HepG2 (cell line): ENCODE data around the gene GRIA3. TPM values are rescaled to one million over a fixed set of nuclear protein-coding genes. Genes with fewer than 3 reads are reported as not detected.

Experiments
- ATAC-seq: fragments of 200-7000 bp; cut with Tn5 transposase; 3 replicates; pipeline ENCODE4 v1.9.1; 2020; ENCODE audit warnings: mild to moderate bottlenecking, moderate library complexity
- BruUV-seq: library from RNA; stranded (reverse); fragments of 400-500 nt; replicated peaks from 2 replicates; lab custom pipeline; 2021; lab: Mats Ljungman, UMichigan
- CTCF ChIA-PET: fragments of 300-600 bp; formaldehyde crosslinking; extraction: SDS; loops from one replicate; lab custom pipeline; 2021; ENCODE audit warnings: low total read pairs, inconsistent platforms, low intra/inter-chr PET ratio; lab: Yijun Ruan, JAX
- POLR2A ChIA-PET: fragments of 350-600 bp; sonication (Branson Sonifier 250); formaldehyde crosslinking; loops from one replicate; lab custom pipeline; 2020; ENCODE audit warnings: antibody characterized with exemption, inconsistent platforms; lab: Yijun Ruan, JAX
- DNase-seq: peaks from one replicate; pipeline ENCODE4 v3.0.0-alpha.2; 2015; ENCODE audit warnings: low spot score
- FAIRE-seq: peaks from 3 replicates; lab custom pipeline; 2011; peaks lifted over from hg19 to GRCh38; lab: Jason Lieb, UNC
- H2AFZ ChIP-seq: one replicate; pipeline ENCODE4 v1.6.1; 2011; ENCODE audit warnings: low read length, inconsistent platforms
- H3K27ac ChIP-seq: fragments of 300-600 bp; 3 replicates; pipeline ENCODE4 v1.8.0; 2011; ENCODE audit warnings: mixed run types, mild to moderate bottlenecking, mixed read lengths, low read length, inconsistent platforms; ENCODE audit not compliant: insufficient read depth; ENCODE audit errors: extremely low read length
- H3K27me3 ChIP-seq, 2 experiments: fragments of 200-600 bp in 1 of 2; 2 replicates in 1 of 2; 3 replicates in 1 of 2; pipeline versions ENCODE4 v1.6.0 to v1.8.0; 2011; ENCODE audit warnings: low read length in 2 of 2, mild to moderate bottlenecking in 2 of 2, moderate library complexity in 2 of 2, inconsistent platforms in 1 of 2; ENCODE audit not compliant: insufficient read depth in 2 of 2, control insufficient read depth in 1 of 2
- H3K36me3 ChIP-seq, 2 experiments: fragments of 200-600 bp in 1 of 2; replicated peaks in 1 of 2; 2 replicates in 1 of 2; 3 replicates in 1 of 2; pipeline versions ENCODE4 v1.5.1 to v1.8.0; 2011; ENCODE audit warnings: low read length in 2 of 2, inconsistent platforms in 1 of 2; ENCODE audit not compliant: insufficient read depth in 2 of 2, control insufficient read depth in 1 of 2
- H3K4me1 ChIP-seq: 2 replicates; pipeline ENCODE4 v1.5.1; 2012; ENCODE audit warnings: low read length, inconsistent platforms; ENCODE audit not compliant: insufficient read depth
- H3K4me2 ChIP-seq: 2 replicates; pipeline ENCODE4 v1.6.0; 2011; ENCODE audit warnings: low read depth, low read length, inconsistent platforms
- H3K4me3 ChIP-seq, 3 experiments: fragments of 200-600 bp in 1 of 3; sonication (generic), shearing (Covaris generic) in 1 of 3; replicated peaks in 1 of 3; 2 replicates each; pipeline ENCODE4 v1.5.1; 2011 to 2016; ENCODE audit warnings: low read length in 3 of 3, inconsistent platforms in 2 of 3, low read depth in 2 of 3, mild to moderate bottlenecking in 2 of 3, control low read depth in 1 of 3, mixed read lengths in 1 of 3; ENCODE audit not compliant: insufficient read depth in 1 of 3
- H3K79me2 ChIP-seq: one replicate; pipeline ENCODE4 v1.6.1; 2011; ENCODE audit warnings: low read length, inconsistent platforms; ENCODE audit not compliant: insufficient read depth
- H3K9ac ChIP-seq: 2 replicates; pipeline ENCODE4 v1.6.0; 2011; ENCODE audit warnings: mild to moderate bottlenecking, low read depth, low read length, inconsistent platforms; ENCODE audit not compliant: insufficient read depth
- H3K9me3 ChIP-seq: 2 replicates; pipeline ENCODE4 v1.5.1; 2012; ENCODE audit warnings: mild to moderate bottlenecking, low read length
- H4K20me1 ChIP-seq: 2 replicates; pipeline ENCODE4 v1.6.0; 2011; ENCODE audit warnings: inconsistent platforms, mild to moderate bottlenecking, low read length, moderate library complexity; ENCODE audit not compliant: insufficient read depth
- ELF1 ChIP-seq: sonication (generic); formaldehyde crosslinking; IDR thresholded peaks from 2 replicates; pipeline ENCODE4 v1.4.0; 2020; ENCODE audit warnings: missing genetic modification reagents
- GABPA ChIP-seq, 2 experiments: IDR thresholded peaks; 2 replicates each; pipeline ENCODE4 v1.6.1; 2011 to 2016; ENCODE audit warnings: low read depth in 2 of 2, low read length in 1 of 2, missing biosample characterization in 1 of 2, missing genetic modification characterization in 1 of 2
- HOXA3 ChIP-seq: sonication (generic); formaldehyde crosslinking; IDR thresholded peaks from 2 replicates; pipeline ENCODE4 v1.5.0; 2020; ENCODE audit warnings: missing genetic modification reagents
- IRX3 ChIP-seq: sonication (generic); formaldehyde crosslinking; IDR thresholded peaks from 2 replicates; pipeline ENCODE4 v1.8.1; 2023; ENCODE audit warnings: mild to moderate bottlenecking, low read depth, missing genetic modification reagents, borderline replicate concordance
- MAFF ChIP-seq: IDR thresholded peaks from 2 replicates; pipeline ENCODE4 v1.6.1; 2011; ENCODE audit warnings: low read depth, low read length, improper control_type of control experiment
- MAFK ChIP-seq, 2 experiments: IDR thresholded peaks in 1 of 2; conservative IDR thresholded peaks in 1 of 2; 2 replicates each; pipeline ENCODE4 v1.6.1; 2011; ENCODE audit warnings: improper control_type of control experiment in 2 of 2, low read length in 2 of 2
- TRIM24 ChIP-seq: sonication (generic); formaldehyde crosslinking; IDR thresholded peaks from 2 replicates; pipeline ENCODE4 v1.8.0; 2022; ENCODE audit warnings: mild to moderate bottlenecking, missing genetic modification reagents
- U2AF2 ChIP-seq: fragments of 200-400 bp; formaldehyde crosslinking; IDR thresholded peaks from 2 replicates; pipeline ENCODE4 v1.6.1; 2017; ENCODE audit warnings: low read depth, mild to moderate bottlenecking, low read length
- ZNF432 ChIP-seq: sonication (generic); formaldehyde crosslinking; IDR thresholded peaks from 2 replicates; pipeline ENCODE4 v1.5.0; 2020; ENCODE audit warnings: missing genetic modification reagents, mild to moderate bottlenecking, borderline replicate concordance
- ZNF781 ChIP-seq: sonication (generic); formaldehyde crosslinking; IDR thresholded peaks from 2 replicates; pipeline ENCODE4 v1.5.1; 2020; ENCODE audit warnings: borderline replicate concordance, mild to moderate bottlenecking, missing genetic modification reagents; ENCODE audit errors: not compliant biosample characterization
- WGBS: methylation state at CpG from one replicate; pipeline ENCODE4 v1.1.6; 2017; ENCODE audit warnings: low lambda C conversion rate; 5-methylcytosine and 5-hydroxymethylcytosine counted together
- in situ Hi-C: cut with HindIII; loops from 2 replicates; pipeline ENCODE4 v1.10.0; 2017; ENCODE audit warnings: low pct_unique_long_range_greater_than_20kb; ENCODE audit not compliant: extremely low pct_ligation_motif_present
- intact Hi-C: fragments of 100-400 bp; cut with micrococcal nuclease; formaldehyde crosslinking; loops from one replicate; pipeline ENCODE4 v1.10.0; 2022; ENCODE audit not compliant: unreplicated experiment
- polyA plus RNA-seq, 8 experiments: library from polyadenylated mRNA; depleted of rRNA in 3 of 8; stranded (reverse) in 7 of 8; unstranded in 1 of 8; fragments of >200 nt; fragmentation: Illumina TruSeq in 4 of 8; extraction: Trizol in 4 of 8; gene quantifications; 2 replicates each; pipeline versions ENCODE4 v1.2.1 to v1.2.3, GENCODE V29; 2011 to 2016; ENCODE audit warnings: low read depth in 4 of 8, missing spikeins in 1 of 8, mixed read lengths in 1 of 8; ENCODE audit not compliant: insufficient read depth in 1 of 8
- total RNA-seq, 5 experiments: library from RNA; depleted of rRNA; stranded (reverse); fragments of >200 nt; fragmentation: Illumina TruSeq; extraction: Trizol; gene quantifications; 2 replicates each; pipeline ENCODE4 v1.2.3, GENCODE V29; 2016; ENCODE audit warnings: low read depth in 1 of 5

GRIA3 gene
- total and polyA plus RNA-seq, 2 of the 13 experiments (the other 11 are each of a cell fraction or from before 2014, with no cell fraction given): not detected

- TF ChIP-seq IRX3 (CRISPR knock-in tag) (no peak), ZNF781 (CRISPR knock-in tag) (no peak), ELF1 (no peak), U2AF2 (no peak), ZNF432 (no peak), GABPA (IDR thresholded peaks at IDR 0.05; ENCODE audit: low read depth, low read length) (no peak), GABPA (CRISPR knock-in tag; IDR thresholded peaks at IDR 0.05; ENCODE audit: low read depth) (no peak), TRIM24 (CRISPR knock-in tag) (no peak)
These were observed 53.2 kb downstream of the GRIA3 start (continued) for GRCh38 chrX:123237271-123237670.

- CTCF ChIA-PET: no interaction called here
- FAIRE-seq: no peak
- no peak for DNase-seq
- peak; percentile 74 for TF ChIP-seq MAFF
- TF ChIP-seq HOXA3 (CRISPR knock-in tag): no peak
- peak; percentile 65 to 80 for TF ChIP-seq MAFK (conservative IDR thresholded peaks at IDR 0.05 in 1 of 2, IDR thresholded peaks at IDR 0.05 in 1 of 2; ENCODE audit: low read length in 2 of 2)
- Histone ChIP-seq H3K4me2 (no peak overlapping the region), H3K4me1 (no peaks in the 10 kb centered on the region), H4K20me1 (no peaks in the 10 kb centered on the region), H3K79me2 (no peaks in the 10 kb centered on the region), H3K27ac (no peak overlapping the region), H2AFZ (no peak overlapping the region), H3K36me3 (no peaks in the 10 kb centered on the region), H3K4me3 (no peak overlapping the region), H3K27me3 (no peaks in the 10 kb centered on the region), H3K9ac (no peak overlapping the region), H3K9me3 (no peaks in the 10 kb centered on the region)
- ATAC-seq: no peak
- 0% methylated on average over 1 of the region's 1 CpG for WGBS
- BruUV-seq: no TSS peak
- POLR2A ChIA-PET: no interaction called here
- in situ Hi-C loops: no loop called here
- intact Hi-C loops: no loop called here
These were observed 70.4 kb downstream of the GRIA3 start for GRCh38 chrX:123254457-123254856.
